GM23248 (cell line): Measurements from ENCODE around the gene WDR27.

ENCODE experiments used
- EZH2 ChIP-seq: fragments of 200-600 bp; sonication (generic); IDR thresholded peaks from 2 replicates; pipeline ENCODE4 v1.6.1; 2018; ENCODE audit warnings: antibody characterized with exemption, mild to moderate bottlenecking; ENCODE audit not compliant: insufficient read depth, poor library complexity, severe bottlenecking
- EZH2phosphoT487 ChIP-seq: fragments of 200-600 bp; sonication (generic); IDR thresholded peaks from 2 replicates; pipeline ENCODE4 v1.6.1; 2018; ENCODE audit warnings: antibody characterized with exemption, moderate library complexity, mild to moderate bottlenecking, low read depth; ENCODE audit not compliant: insufficient read depth

- TF ChIP-seq EZH2, result no peak
- no peak for TF ChIP-seq EZH2phosphoT487
Observed at GRCh38 chr6:169642455-169642854, 59.4 kb downstream of the WDR27 start.
